Breast epithelium (tissue), 3 donors: ENCODE results near the gene CUBN.

ENCODE experiments used
- POLR2A ChIP-seq: fragments of 450-650 bp; IDR thresholded peaks from one replicate; pipeline ENCODE4 v1.6.1; 2016; ENCODE audit warnings: antibody characterized with exemption, mild to moderate bottlenecking, moderate library complexity
- POLR2AphosphoS5 ChIP-seq, 3 donors: sonication (generic); formaldehyde crosslinking; IDR thresholded peaks; one replicate each; pipeline ENCODE4 v1.6.1; 2017; ENCODE audit warnings: antibody characterized with exemption in 3 of 3
- TF ChIP-seq, protein P1 (sequence below), 3 donors: fragments of 450-650 bp; IDR thresholded peaks; one replicate each; pipeline ENCODE4 v1.5.1; 2016 to 2017; ENCODE audit warnings: antibody characterized with exemption in 3 of 3, mild to moderate bottlenecking in 3 of 3, moderate library complexity in 3 of 3

DNA sequence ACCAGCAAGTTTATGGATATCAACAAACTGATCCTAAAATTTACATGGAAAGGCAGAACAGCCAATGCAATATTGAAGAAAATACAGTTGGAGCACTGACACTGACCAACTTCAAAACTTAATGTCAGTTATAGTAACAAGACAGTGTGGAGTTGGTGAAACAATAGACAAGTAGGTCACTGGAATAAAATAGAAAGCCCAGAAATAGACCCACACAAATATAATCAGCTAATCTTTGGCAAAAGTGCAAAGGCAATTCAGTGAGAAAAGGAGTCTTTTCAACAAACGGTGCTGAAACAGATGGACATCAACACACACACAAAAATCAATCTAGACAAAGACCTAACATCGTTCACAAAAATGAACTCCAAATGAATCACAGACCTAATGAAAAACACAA, 326.1 kb downstream of the CUBN start:
- TF ChIP-seq, protein P1, sequence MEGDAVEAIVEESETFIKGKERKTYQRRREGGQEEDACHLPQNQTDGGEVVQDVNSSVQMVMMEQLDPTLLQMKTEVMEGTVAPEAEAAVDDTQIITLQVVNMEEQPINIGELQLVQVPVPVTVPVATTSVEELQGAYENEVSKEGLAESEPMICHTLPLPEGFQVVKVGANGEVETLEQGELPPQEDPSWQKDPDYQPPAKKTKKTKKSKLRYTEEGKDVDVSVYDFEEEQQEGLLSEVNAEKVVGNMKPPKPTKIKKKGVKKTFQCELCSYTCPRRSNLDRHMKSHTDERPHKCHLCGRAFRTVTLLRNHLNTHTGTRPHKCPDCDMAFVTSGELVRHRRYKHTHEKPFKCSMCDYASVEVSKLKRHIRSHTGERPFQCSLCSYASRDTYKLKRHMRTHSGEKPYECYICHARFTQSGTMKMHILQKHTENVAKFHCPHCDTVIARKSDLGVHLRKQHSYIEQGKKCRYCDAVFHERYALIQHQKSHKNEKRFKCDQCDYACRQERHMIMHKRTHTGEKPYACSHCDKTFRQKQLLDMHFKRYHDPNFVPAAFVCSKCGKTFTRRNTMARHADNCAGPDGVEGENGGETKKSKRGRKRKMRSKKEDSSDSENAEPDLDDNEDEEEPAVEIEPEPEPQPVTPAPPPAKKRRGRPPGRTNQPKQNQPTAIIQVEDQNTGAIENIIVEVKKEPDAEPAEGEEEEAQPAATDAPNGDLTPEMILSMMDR (IDR thresholded peaks at IDR 0.05): no peak
- TF ChIP-seq POLR2A (no peak), POLR2AphosphoS5 (IDR thresholded peaks at IDR 0.05) (no peak)
